Astrocyte (in vitro differentiated cells and primary cell): Measurements from ENCODE around the gene PRSS21. TPM values are rescaled to one million over a fixed set of nuclear protein-coding genes. Genes with fewer than 3 reads are reported as not detected.

Source experiments
- DNase-seq: peaks from one replicate; pipeline ENCODE4 v3.0.0-alpha.2; 2010; ENCODE audit warnings: low read depth
- FAIRE-seq: peaks from 2 replicates; lab custom pipeline; 2011; peaks lifted over from hg19 to GRCh38; lab: Jason Lieb, UNC
- H2AFZ ChIP-seq: 2 replicates; pipeline ENCODE4 v1.6.0; 2012; ENCODE audit warnings: low read depth, low read length, inconsistent platforms
- H3K27ac ChIP-seq: 2 replicates; pipeline ENCODE4 v1.5.1; 2011; ENCODE audit warnings: low read depth, low read length, inconsistent platforms
- H3K27me3 ChIP-seq: 2 replicates; pipeline ENCODE4 v1.6.0; 2011; ENCODE audit warnings: low read length, inconsistent platforms; ENCODE audit not compliant: insufficient read depth
- H3K36me3 ChIP-seq: 2 replicates; pipeline ENCODE4 v1.5.1; 2011; ENCODE audit warnings: low read length, inconsistent platforms; ENCODE audit not compliant: insufficient read depth
- H3K4me1 ChIP-seq: 2 replicates; pipeline ENCODE4 v1.5.1; 2011; ENCODE audit warnings: low read length, inconsistent platforms; ENCODE audit not compliant: insufficient read depth
- H3K4me2 ChIP-seq: 2 replicates; pipeline ENCODE4 v1.6.0; 2012; ENCODE audit warnings: low read length, inconsistent platforms
- H3K4me3 ChIP-seq: 2 replicates; pipeline ENCODE4 v1.5.1; 2011; ENCODE audit warnings: low read depth, mild to moderate bottlenecking, low read length, inconsistent platforms; ENCODE audit not compliant: insufficient read depth
- H3K79me2 ChIP-seq: 2 replicates; pipeline ENCODE4 v1.6.0; 2012; ENCODE audit warnings: mild to moderate bottlenecking, low read length, inconsistent platforms; ENCODE audit not compliant: insufficient read depth
- H3K9ac ChIP-seq: 2 replicates; pipeline ENCODE4 v1.6.0; 2012; ENCODE audit warnings: mild to moderate bottlenecking, low read length, inconsistent platforms
- H3K9me3 ChIP-seq: 2 replicates; pipeline ENCODE4 v1.5.1; 2012; ENCODE audit warnings: low read depth, mild to moderate bottlenecking, low read length, inconsistent platforms; ENCODE audit not compliant: insufficient read depth
- H4K20me1 ChIP-seq: 2 replicates; pipeline ENCODE4 v1.6.0; 2012; ENCODE audit warnings: low read length, inconsistent platforms; ENCODE audit not compliant: insufficient read depth
- H3K27ac Mint-ChIP-seq: one replicate; pipeline ENCODE4 v1.8.0; 2021; ENCODE audit warnings: mild to moderate bottlenecking, mixed read lengths; ENCODE audit not compliant: unreplicated experiment
- H3K27me3 Mint-ChIP-seq: one replicate; pipeline ENCODE4 v1.8.0; 2021; ENCODE audit warnings: low read depth, mixed read lengths; ENCODE audit not compliant: unreplicated experiment
- H3K36me3 Mint-ChIP-seq: one replicate; pipeline ENCODE4 v1.8.0; 2021; ENCODE audit warnings: low read depth, mixed read lengths; ENCODE audit not compliant: unreplicated experiment
- H3K4me1 Mint-ChIP-seq: one replicate; pipeline ENCODE4 v1.8.0; 2021; ENCODE audit warnings: low read depth, mixed read lengths; ENCODE audit not compliant: unreplicated experiment
- H3K4me3 Mint-ChIP-seq: one replicate; pipeline ENCODE4 v1.8.0; 2021; ENCODE audit warnings: mild to moderate bottlenecking, moderate library complexity, mixed read lengths; ENCODE audit not compliant: unreplicated experiment
- H3K9me3 Mint-ChIP-seq: one replicate; pipeline ENCODE4 v1.8.0; 2021; ENCODE audit warnings: mild to moderate bottlenecking, mixed read lengths; ENCODE audit not compliant: unreplicated experiment
- EZH2 ChIP-seq: IDR thresholded peaks from 2 replicates; pipeline ENCODE4 v1.6.1; 2012; ENCODE audit warnings: mild to moderate bottlenecking, low read length, inconsistent platforms; ENCODE audit not compliant: insufficient read depth
- total RNA-seq: library from RNA; stranded (reverse); gene quantifications from 2 replicates; pipeline ENCODE4 v1.2.1, GENCODE V29; 2021
- TF ChIP-seq, protein P1 (sequence below): IDR thresholded peaks from 2 replicates; pipeline ENCODE4 v1.5.1; 2011; ENCODE audit warnings: low read depth, mild to moderate bottlenecking, inconsistent platforms, low read length, moderate library complexity; ENCODE audit not compliant: insufficient read depth

Gene PRSS21
- total RNA-seq, 1 donor from 2014 or later = not detected

DNA sequence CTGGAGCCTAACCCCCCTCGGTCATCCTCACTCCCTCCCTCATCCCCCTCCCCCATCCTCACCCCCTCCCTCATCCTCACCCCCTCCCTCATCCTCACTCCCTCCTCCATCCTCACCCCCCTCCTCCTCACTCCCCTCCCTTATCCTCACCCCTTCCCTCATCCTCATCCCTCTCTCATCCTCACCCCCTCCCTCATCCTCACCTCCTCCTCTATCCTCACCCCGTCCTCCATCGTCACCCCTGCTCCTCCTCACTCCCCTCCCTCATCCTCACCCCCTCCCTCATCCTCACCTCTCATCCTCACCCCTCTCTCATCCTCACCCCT lies 30.2 kb upstream of the PRSS21 start:
- Histone ChIP-seq H4K20me1 (no peaks in the 10 kb centered on the region), H3K4me3 (no peak overlapping the region), H3K27me3 (peaks cover 27% of the 10 kb centered on the region), H3K4me1 (peaks cover 8% of the 10 kb centered on the region), H3K79me2 (no peaks in the 10 kb centered on the region), H3K9me3 (no peaks in the 10 kb centered on the region), H3K27ac (no peak overlapping the region), H3K9ac (no peak overlapping the region), H3K36me3 (no peaks in the 10 kb centered on the region), H3K4me2 (no peak overlapping the region), H2AFZ (no peak overlapping the region)
- Mint-ChIP-seq H3K27ac (no peak overlapping the region), H3K4me1 (no peaks in the 10 kb centered on the region), H3K4me3 (no peak overlapping the region), H3K9me3 (peaks cover 3% of the 10 kb centered on the region), H3K36me3 (no peaks in the 10 kb centered on the region), H3K27me3 (peaks cover 38% of the 10 kb centered on the region)
- DNase-seq (no peak), FAIRE-seq (no peak)
- TF ChIP-seq EZH2 = no peak
- TF ChIP-seq, protein P1, sequence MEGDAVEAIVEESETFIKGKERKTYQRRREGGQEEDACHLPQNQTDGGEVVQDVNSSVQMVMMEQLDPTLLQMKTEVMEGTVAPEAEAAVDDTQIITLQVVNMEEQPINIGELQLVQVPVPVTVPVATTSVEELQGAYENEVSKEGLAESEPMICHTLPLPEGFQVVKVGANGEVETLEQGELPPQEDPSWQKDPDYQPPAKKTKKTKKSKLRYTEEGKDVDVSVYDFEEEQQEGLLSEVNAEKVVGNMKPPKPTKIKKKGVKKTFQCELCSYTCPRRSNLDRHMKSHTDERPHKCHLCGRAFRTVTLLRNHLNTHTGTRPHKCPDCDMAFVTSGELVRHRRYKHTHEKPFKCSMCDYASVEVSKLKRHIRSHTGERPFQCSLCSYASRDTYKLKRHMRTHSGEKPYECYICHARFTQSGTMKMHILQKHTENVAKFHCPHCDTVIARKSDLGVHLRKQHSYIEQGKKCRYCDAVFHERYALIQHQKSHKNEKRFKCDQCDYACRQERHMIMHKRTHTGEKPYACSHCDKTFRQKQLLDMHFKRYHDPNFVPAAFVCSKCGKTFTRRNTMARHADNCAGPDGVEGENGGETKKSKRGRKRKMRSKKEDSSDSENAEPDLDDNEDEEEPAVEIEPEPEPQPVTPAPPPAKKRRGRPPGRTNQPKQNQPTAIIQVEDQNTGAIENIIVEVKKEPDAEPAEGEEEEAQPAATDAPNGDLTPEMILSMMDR = no peak

- no peak within 1 kb of the TSS for H3K4me3 ChIP-seq
- Mint-ChIP-seq H3K27me3 (peaks cover 39% of the 10 kb centered on the region), H3K4me3 (no peak within 1 kb of the TSS), H3K4me1 (no peaks in the 10 kb centered on the region), H3K9me3 (peaks cover 3% of the 10 kb centered on the region), H3K36me3 (no peaks in the 10 kb centered on the region), H3K27ac (no peak within 1 kb of the TSS)
- H4K20me1 ChIP-seq = no peaks in the 10 kb centered on the region
- TF ChIP-seq, protein P1 = no peak
- no peak for TF ChIP-seq EZH2
- no peak for FAIRE-seq
- H3K9me3 ChIP-seq = no peaks in the 10 kb centered on the region
- peaks cover 8% of the 10 kb centered on the region for H3K4me1 ChIP-seq
- no peak within 1 kb of the TSS for H3K9ac ChIP-seq
- H3K27ac ChIP-seq = no peak within 1 kb of the TSS
- H2AFZ ChIP-seq = no peak within 1 kb of the TSS
- DNase-seq = no peak
- H3K79me2 ChIP-seq = no peaks in the 10 kb centered on the region
- no peaks in the 10 kb centered on the region for H3K36me3 ChIP-seq
- peaks cover 27% of the 10 kb centered on the region for H3K27me3 ChIP-seq
- H3K4me2 ChIP-seq = no peak within 1 kb of the TSS
Observed at GRCh38 chr16:2787406-2787805, 29.6 kb upstream of the PRSS21 start, which contains the start of gene PRSS33. PRSS33 (minus strand) TSS chr16:2787560; CDS start chr16:2786547, 1,013 bp downstream.

DNA sequence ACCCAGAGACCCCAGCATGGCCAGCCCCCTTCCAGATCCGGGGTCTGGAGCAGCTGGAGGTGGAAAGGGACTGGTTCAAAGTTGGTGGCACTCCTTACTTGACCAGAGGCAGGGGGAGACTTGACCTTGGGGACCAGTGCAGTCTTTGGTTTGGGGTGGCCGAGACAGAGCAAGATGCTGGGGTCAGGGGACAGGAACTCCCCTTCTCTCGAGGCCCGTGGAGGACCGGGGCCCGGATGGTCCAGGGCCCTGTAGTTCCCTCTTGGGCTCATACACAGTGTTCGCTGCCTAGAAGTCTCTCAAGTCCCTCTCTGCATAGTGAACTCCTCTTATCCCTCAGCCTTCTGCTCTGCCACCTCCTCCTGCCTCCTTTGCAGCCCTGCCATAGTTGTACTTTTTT lies 29.1 kb upstream of the PRSS21 start:
- H3K36me3 ChIP-seq = no peaks in the 10 kb centered on the region
- Mint-ChIP-seq H3K27me3 (peaks cover 39% of the 10 kb centered on the region), H3K4me1 (no peaks in the 10 kb centered on the region), H3K4me3 (no peak overlapping the region), H3K9me3 (peaks cover 3% of the 10 kb centered on the region), H3K36me3 (no peaks in the 10 kb centered on the region), H3K27ac (no peak overlapping the region)
- no peaks in the 10 kb centered on the region for H3K79me2 ChIP-seq
- H3K27me3 ChIP-seq = peaks cover 29% of the 10 kb centered on the region
- peaks cover 8% of the 10 kb centered on the region for H3K4me1 ChIP-seq
- no peak for DNase-seq
- no peak for FAIRE-seq
- H3K4me2 ChIP-seq = no peak overlapping the region
- no peak overlapping the region for H3K27ac ChIP-seq
- H4K20me1 ChIP-seq = no peaks in the 10 kb centered on the region
- no peak overlapping the region for H2AFZ ChIP-seq
- no peak for TF ChIP-seq EZH2
- TF ChIP-seq, protein P1 = no peak
- H3K4me3 ChIP-seq = no peak overlapping the region
- H3K9me3 ChIP-seq = no peaks in the 10 kb centered on the region
- H3K9ac ChIP-seq = no peak overlapping the region
